Measurements from ENCODE around the gene ZNF546.

GRCh38 chr19:40005691-40006272 is 8.9 kb downstream of the ZNF546 start:
- TF ChIP-seq CTCF (IDR thresholded peaks at IDR 0.05) (no peak), POLR2A (IDR thresholded peaks at IDR 0.05) (no peak), POLR2AphosphoS5 (IDR thresholded peaks at IDR 0.05) (no peak), EP300 (IDR thresholded peaks at IDR 0.05) (no peak)

Data from stomach (tissue), 4 donors.